GM21360 (cell line): ENCODE measurements around the gene ZNF17.
"Not testable (repeated sequence)": the region's sequence is repeated elsewhere in the genome, so short reads cannot be mapped to it uniquely, and the experiment has no call there.

Experiments used
- ATAC-seq: cut with Tn5 transposase; IDR thresholded peaks from one replicate; pipeline ENCODE4 v1.9.1; 2021; ENCODE audit warnings: mild to moderate bottlenecking, moderate library complexity; ENCODE audit not compliant: unreplicated experiment

The ZNF17 gene

GRCh38 chr19:57410877-57411671 lies at the start of gene ZNF17:
ZNF17 (plus strand) TSS chr19:57411161; CDS start chr19:57413616, 2,455 bp downstream.
- ATAC-seq: peak; percentile 91

DNA sequence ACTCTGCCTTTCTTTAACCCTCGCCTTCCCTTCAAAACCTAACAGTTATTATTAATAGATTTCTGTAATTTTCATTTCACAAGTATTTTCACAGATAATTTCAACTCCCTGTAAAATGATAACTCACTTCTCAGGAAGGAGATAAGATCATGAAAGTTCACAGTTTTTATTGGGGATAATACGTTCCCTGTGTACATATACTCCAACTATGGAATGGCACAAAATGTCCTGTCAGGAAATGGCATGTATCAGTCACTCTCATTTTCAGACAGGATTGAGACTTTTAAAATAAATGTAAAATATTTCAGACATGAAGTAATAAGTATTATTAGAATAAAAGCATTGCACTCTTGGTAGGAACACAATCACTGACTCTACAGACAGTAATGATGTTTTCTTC lies 48.5 kb upstream of the ZNF17 start:
- ATAC-seq: no peak

- peak; percentile 93 for ATAC-seq
These were observed 47.8 kb upstream of the ZNF17 start, which contains the start of the genes TRAPPC2B and ZNF547 for GRCh38 chr19:57362997-57363687. TRAPPC2B (plus strand) TSS chr19:57363551; CDS start chr19:57364834, 1,283 bp downstream. ZNF547 (plus strand) TSS chr19:57363551; CDS start chr19:57368556, 5,005 bp downstream.

- no peak for ATAC-seq
These were observed 47.2 kb upstream of the ZNF17 start for GRCh38 chr19:57363688-57364181.

DNA sequence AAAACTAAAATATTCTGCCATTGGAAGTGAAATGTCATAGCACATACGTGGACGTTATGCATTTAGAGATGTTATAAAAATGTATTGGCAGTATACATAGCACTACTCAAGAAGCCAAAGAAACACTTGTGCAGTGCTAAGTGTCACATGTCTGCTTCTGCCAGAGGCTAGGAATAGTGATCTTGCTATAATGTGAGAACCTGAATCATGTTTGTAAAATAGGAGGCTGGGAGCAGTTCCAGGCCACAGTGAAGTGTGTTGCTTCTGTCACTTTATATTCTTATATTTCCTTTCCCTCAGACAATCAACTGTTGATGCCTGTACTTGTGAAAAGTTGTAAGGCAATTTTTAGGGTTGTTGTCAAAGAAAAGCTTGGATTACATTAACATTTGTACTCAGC lies 44.2 kb upstream of the ZNF17 start:
- no peak for ATAC-seq

GRCh38 chr19:57374179-57374578 lies 36.8 kb upstream of the ZNF17 start:
- no peak for ATAC-seq

DNA sequence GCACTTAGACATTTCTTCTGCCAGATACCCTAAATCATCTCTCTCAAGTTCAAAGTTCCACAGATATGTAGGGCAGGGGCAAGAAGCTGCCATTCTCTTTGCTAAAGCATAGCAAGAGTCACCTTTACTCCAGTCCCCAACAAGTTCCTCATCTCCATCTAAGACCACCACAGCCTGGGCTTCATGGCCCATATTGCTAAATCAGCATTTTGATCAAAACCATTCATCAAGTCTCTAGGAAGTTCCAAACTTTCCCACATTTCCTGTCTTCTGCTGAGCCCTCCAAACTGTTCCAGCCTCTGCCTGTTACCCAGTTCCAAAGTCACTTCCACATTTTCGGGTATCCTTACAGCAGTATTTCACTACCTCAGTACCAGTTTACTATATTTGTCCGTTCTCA lies 36.3 kb upstream of the ZNF17 start:
- not testable (repeated sequence) for ATAC-seq

DNA sequence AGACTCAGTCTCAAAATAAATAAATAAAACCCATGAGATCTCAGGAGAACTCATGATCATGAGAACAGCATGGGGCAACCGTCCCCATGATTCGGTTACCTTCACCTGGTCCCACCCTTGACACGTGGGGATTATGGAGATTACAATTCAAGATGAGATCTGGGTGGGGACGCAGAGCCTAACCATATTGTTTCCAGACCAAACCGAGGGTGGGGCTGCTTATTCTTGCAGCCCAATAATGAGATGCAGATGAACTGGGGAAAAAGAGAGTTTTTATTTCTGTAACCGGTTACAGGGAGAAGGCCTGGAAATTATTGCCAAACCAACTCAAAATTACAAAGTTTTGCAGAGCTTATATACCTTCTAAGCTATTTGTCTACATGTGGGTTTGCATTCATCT lies 34.8 kb upstream of the ZNF17 start:
- no peak for ATAC-seq

- no peak for ATAC-seq
These were observed 33.3 kb upstream of the ZNF17 start for GRCh38 chr19:57377498-57378146.

DNA sequence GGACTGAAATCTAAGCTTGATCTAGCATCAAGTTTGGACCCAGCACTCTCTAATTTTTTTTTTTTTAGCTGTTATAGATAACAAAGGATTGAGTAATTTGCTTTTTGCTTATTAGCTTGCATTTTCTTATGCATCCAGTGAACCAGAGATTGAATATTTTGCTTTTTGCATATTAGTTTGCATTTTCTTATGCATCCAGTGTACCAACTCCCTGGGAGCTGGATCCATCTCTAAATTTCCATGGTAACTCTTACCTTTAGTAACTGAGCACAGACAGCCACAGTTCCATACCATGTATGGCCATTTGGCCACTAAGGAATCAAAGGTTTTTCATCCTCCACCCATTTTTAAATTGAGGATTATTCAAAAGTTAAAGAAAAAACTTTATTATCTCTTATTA lies 30.0 kb upstream of the ZNF17 start:
- ATAC-seq: no peak

DNA sequence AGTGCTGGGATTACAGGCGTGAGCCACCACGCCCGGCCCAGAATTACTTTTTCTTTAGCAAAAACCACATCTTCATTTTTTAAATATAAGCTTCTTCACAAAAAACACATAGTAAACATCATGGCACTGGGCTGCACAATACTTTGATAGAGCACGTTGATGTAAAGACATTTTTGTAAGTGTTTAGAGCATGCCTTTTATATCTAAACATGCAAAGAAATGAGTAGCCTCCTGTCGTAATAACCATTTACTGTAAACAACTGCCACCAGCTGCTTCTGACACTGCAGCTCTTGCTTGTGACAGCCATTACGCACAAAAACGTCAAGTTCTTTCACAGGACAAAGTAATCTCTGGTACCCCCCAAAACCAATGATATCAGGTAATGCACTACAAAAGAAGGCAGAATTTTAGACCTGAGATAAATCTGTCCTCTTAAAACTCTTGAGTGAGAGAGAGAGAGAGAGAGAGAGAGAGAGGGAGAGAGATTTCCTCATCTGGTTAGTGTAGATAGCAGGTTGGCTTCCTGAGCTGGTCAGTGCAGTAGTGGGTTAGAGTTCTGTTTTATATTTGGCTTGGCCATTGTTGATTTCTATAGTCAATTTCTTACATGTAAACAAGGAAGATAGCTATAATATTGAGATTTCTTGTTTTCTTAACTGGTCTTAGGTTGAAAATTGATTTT lies 28.0 kb upstream of the ZNF17 start:
- no peak for ATAC-seq

DNA sequence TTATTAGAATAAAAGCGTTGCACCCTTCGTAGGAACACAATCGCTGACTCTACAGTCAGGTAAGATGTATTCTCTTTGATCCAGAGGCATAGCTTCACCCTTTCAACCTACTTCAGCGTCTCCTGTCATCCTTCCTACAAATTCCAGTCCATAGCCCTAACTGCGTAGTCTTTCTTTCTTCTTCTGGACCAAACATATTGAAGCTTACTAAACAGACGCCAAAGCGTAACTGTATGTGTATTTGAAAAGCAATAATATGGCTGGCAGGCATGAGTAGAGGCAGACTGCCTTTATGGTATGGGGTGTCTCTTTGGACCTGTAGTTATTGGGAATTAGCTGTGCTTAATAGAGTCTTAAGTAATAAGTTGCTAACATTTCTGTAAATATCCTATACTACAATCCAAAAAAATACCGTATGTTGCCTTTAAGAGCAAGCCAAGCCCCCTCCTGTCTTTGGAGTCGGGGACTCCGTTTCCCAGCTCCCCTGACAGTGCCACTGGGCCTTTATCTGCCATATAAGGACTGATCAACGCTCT lies 21.7 kb upstream of the ZNF17 start:
- no peak for ATAC-seq

GRCh38 chr19:57389730-57390598 lies 21.0 kb upstream of the ZNF17 start, which contains the start of gene ZNF548:
ZNF548 (plus strand) TSS chr19:57389854; CDS start chr19:57390100, 246 bp downstream.
- ATAC-seq: peak; percentile 96

DNA sequence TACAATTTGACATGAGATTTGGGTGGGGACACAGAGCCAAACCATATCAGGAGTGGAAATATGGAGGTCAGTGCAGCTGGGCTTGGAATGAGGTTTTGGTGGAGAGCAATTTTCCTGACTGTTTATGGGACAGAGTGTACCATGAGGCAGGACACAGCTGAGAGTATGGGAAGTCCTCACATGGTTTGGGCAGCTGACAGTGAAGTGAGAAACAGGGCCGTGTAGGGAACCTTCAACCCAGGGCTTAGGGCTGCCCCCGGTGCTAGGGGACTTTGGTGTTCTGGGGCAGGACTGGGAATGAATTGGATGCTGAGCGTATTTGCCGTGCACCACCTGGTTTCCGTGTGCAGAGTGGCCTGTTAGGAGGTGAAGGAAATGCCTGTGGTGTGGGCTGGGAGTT lies 15.3 kb upstream of the ZNF17 start:
- ATAC-seq: no peak

- ATAC-seq: no peak
These were observed 12.1 kb upstream of the ZNF17 start for GRCh38 chr19:57398868-57399267.

- no peak for ATAC-seq
These were observed 7.0 kb upstream of the ZNF17 start for GRCh38 chr19:57403737-57404563.

- no peak for ATAC-seq
These were observed 4.3 kb upstream of the ZNF17 start for GRCh38 chr19:57406516-57407123.

- no peak for ATAC-seq
These were observed 8.5 kb downstream of the ZNF17 start for GRCh38 chr19:57419439-57419838.
